NK-92 (cell line): ENCODE data around the gene GDI1.

ENCODE experiments used
- DNase-seq: peaks from one replicate; lab custom pipeline; 2025; ENCODE audit not compliant: unreplicated experiment; lab: John Stamatoyannopoulos, UW

The GDI1 gene

GRCh38 chrX:154408659-154409221 is 28.2 kb upstream of the GDI1 start:
- no peak for DNase-seq

GRCh38 chrX:154409222-154409871 is 27.6 kb upstream of the GDI1 start, which contains the start of gene DNASE1L1:
DNASE1L1 (minus strand) TSS chrX:154409254; CDS start chrX:154405568, 3,686 bp downstream.
- DNase-seq: no peak

- no peak for DNase-seq
These were observed 25.0 kb upstream of the GDI1 start for GRCh38 chrX:154411981-154412340.

- no peak for DNase-seq
These were observed 24.5 kb upstream of the GDI1 start for GRCh38 chrX:154412468-154412867.

GRCh38 chrX:154413142-154413541 is 23.8 kb upstream of the GDI1 start:
- no peak for DNase-seq

GRCh38 chrX:154417157-154417556 is 19.8 kb upstream of the GDI1 start:
- DNase-seq: no peak

- DNase-seq: no peak
These were observed 17.8 kb upstream of the GDI1 start for GRCh38 chrX:154419189-154419588.

- no peak for DNase-seq
These were observed 17.1 kb upstream of the GDI1 start for GRCh38 chrX:154419688-154420401.

GRCh38 chrX:154420402-154420756 is 16.6 kb upstream of the GDI1 start:
- DNase-seq: no peak

- no peak for DNase-seq
These were observed 9.8 kb upstream of the GDI1 start for GRCh38 chrX:154426916-154427770.

GRCh38 chrX:154428176-154429171 is 8.5 kb upstream of the GDI1 start, which contains the start of gene ATP6AP1:
ATP6AP1 (plus strand) TSS chrX:154428677; CDS start chrX:154428693, 16 bp downstream.
- DNase-seq: peak; percentile 31

GRCh38 chrX:154429711-154430110 is 7.2 kb upstream of the GDI1 start:
- DNase-seq: no peak

- DNase-seq: no peak
These were observed 6.5 kb upstream of the GDI1 start for GRCh38 chrX:154430479-154430878.

GRCh38 chrX:154430916-154431315 is 6.0 kb upstream of the GDI1 start:
- DNase-seq: no peak

GRCh38 chrX:154431341-154431740 is 5.6 kb upstream of the GDI1 start:
- DNase-seq: no peak

GRCh38 chrX:154432210-154432609 is 4.7 kb upstream of the GDI1 start:
- DNase-seq: no peak

GRCh38 chrX:154433605-154434004 is 3.3 kb upstream of the GDI1 start:
- no peak for DNase-seq

- DNase-seq: no peak
These were observed 2.4 kb upstream of the GDI1 start for GRCh38 chrX:154434394-154435168.

- DNase-seq: no peak
These were observed 1.7 kb upstream of the GDI1 start for GRCh38 chrX:154435171-154435733.
